Stromal cell of bone marrow (primary cell): Measurements from ENCODE around the gene CLTRN.
"Not testable (repeated sequence)": the region's sequence is repeated elsewhere in the genome, so short reads cannot be mapped to it uniquely, and the experiment has no call there.

ENCODE experiments used
- DNase-seq: peaks from one replicate; pipeline ENCODE4 v3.0.0-alpha.2; 2012; ENCODE audit warnings: low read depth

The CLTRN gene

DNA sequence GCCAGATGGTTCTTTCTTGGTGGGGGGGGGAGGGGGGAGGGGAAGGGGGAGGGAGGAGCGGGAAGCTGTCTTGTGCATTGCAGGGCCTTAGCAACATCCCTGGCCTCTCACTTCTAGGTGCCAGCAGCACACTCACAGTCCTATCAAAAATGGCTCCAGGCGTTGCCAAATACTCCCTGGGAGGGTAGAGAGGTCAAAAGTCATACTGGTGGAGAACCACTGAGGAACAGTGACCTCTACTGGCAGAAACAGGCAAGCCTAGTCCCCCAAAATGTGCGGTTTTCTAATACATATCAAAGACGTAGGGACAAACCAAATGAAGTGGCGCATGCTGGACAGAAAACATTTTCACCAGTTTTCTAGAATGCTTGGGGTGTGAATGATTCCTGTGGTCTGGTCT, 17.1 kb downstream of the CLTRN start:
- not testable (repeated sequence) for DNase-seq

DNA sequence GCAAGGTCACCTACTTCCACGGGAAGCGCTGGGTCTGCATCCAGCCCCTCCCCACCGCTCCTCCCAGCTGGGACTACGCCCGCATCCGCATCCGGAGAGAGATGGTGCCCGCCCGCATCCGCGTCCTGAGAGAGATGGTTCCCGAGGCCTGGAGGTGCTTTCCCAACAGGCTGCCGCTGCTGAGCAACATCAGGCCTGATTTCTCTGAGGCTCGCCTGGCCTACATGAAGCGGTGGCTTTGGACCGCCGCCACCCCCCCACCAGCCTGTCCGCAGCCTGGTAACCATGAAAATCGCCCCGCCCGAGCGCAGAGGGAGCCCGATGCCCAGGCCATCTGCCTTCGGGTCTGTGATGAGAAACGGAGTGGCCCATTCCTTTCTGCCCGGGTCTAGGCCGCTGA, 18.1 kb downstream of the CLTRN start:
- no peak for DNase-seq

DNA sequence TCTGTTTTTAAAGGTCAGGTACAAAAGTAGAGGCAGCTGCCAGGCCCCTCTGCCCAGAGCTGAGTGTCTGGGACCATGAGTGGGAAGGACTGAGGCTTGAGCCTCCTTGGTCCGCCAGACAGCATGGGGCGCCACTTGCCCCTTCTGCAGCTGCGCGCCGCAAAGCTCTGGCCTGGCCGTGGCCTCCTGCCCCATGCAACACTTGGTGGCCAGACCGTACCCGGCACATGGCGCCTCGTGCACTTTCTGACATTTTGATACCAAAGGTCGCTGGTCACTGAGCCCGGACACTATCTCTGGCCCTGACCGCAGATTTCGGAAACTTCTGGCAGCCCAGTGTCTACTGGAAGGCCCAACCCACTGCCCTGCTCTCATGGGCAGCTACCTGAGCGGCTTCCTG, 18.6 kb downstream of the CLTRN start:
- DNase-seq = no peak

DNA sequence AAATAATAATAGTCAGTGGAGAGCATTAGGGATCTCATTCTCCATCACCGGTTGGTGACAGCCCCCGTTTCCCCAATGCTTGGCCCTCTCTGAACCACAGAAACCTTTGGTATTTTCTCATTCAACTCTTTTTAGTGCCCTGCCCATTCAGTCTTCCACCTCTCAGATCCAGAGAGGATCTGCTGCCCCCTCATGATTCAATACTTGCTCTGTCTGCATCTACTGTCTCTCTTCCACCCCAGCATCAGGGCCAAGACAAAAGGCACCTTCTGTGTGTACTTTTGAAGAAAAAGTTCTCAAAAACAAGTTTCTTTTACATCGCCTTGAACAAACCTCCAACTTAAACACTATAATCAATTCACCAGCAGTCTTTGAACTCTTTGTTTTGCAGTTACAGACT, 19.3 kb downstream of the CLTRN start:
- DNase-seq = no peak

DNA sequence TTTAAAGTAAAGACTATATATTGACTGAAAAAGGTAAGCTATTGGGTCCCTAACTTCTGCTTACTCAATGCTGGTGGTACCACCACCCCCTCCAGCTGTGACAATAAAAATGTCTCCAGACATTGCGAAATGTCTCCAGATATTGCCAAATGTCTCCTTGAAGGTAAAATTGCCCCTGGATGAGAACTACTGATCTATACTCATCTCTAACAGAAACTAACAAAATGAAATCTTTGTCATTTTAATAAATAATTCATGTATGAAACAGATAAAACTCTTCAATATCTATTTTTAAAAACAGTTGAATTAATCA, 20.1 kb downstream of the CLTRN start:
- DNase-seq = no peak

DNA sequence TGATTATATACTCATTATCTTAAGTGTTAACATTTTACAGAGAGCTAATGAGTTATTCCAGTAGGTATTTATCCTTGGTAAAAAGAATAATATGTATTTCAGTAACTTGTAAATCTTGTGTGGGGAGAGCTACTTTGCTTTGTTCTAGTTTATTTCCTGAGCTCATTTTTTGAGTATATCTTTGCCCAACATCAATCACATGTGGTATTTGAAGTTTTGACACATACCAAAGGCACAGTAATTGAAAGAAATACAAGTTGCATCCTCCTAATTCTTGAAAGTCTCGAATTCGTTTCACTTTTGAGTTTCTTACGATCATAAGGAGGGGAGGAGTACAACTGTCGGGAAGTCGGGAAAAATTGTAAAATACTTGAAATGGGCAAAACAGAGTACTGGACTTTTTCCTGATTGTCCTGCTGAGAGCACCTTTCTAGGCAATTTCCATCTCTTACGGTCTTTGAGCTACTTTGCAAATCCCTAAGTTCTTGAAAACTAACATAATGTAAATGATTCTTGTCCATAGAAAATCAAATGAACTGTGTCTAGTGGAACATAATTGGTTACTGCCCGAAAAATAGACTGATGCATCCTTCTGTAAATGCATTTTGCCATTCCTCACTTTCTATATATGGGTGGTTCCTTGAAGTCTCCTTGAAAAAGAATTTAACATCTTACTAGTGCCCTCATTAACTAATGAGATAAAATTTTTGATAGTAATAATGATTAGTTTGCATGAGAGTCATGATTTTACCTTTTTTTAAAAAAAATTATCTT, 20.6 kb downstream of the CLTRN start:
- DNase-seq = no peak

DNA sequence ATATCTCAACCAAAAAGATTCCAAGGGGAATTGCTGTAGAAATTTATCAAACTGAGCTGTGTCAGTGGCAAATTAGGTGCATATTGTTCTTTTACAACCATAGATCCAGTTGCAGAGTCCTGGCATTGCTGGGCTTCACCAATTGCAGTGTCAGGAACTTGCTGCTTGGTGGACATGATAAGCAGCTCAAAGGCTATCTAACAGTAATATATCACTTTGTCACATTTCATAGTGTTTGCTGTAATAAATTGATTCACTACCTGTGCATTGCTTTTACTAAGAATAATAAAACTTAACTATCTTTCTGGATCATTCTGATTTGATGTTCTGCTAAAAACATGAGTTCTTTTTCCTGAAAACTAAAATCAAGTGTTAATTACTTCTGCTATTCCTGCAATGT, 33.0 kb downstream of the CLTRN start:
- no peak for DNase-seq

DNA sequence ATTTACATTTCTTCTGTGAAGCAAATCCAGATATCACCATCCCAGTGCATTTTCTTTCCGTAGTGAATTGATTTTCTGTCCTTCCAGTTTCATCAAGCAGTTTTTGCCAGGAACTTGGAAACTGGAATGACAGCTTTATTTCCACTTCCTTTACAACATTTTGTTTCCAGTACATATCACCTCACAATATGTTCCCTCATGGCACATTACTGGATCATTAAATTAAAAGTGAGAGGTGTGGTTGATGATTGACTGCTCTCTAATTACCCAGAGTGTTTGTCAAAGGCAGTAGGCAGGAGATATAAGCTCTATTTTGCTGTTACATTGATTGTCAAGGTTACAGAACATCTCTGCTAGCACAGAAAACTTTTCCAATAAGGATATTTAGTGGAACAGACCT, 41.6 kb downstream of the CLTRN start:
- DNase-seq = no peak

DNA sequence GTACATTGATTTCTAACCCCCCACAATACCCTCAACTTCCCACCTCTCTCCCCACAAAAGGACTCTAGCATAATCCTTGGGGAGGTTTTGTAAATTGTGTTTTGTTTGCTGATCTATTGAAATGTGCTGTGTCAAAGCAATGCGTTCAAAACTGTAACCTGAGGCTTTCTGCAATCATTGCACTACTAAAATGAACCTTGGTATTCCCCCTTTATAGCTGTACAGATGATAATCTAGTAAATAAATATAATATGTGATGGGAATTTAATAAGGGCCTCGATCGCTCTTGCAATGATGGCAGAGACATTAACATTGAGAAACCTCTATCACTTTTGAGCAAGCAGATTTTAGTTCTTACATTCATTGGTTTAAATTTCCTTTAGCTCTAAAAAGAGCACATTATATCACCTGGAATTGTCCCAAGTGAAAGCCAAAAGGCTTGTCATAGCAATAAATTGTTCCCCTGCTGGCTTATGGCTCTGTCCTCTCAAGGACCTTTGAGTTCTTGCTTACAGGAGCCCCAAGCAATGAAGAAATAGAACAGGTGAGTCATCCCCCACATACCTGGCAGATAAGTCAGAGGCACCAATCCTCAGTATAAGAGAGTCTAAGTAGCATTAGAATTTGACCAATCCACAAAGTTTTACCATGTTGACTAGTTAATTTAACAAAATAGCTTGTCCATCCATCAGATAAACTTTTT, 45.4 kb downstream of the CLTRN start:
- DNase-seq = no peak

DNA sequence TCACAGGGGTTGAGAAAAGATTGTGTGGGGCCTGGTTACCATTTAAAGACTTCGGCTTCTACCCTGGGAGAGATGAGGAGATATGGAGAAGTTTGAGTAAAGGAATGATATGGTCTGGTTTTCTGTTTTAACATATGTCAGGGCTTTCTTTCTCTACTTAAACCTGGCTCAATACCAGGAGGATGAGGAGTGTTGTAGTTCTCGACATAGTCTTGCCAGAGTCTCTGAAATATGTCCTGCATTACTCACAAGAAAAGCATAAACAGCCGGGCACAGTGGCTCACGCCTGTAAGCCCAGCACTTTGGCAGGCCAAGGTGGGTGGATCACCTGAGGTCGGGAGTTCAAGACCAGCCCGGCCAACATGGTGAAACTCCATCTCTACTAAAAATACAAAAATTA, 47.5 kb downstream of the CLTRN start:
- no peak for DNase-seq

DNA sequence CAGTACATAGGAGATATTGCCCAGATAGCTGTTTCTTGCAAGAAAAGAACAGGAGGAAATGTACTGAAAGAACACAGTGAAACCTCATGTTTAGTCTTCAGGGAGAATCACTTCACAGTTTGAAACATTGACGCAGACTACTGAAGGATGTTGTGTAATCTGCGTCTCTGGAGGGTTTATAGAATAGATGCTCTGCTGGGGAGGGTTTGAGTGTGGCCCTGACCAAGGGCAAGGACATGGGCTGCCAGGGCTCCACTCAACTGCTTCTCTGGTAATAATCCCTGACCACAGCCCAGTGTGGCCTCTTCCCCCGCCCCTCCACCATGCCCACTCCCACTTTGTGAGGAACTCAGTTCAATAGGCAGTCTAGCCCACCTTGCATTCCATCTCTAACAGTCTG, 48.1 kb downstream of the CLTRN start:
- no peak for DNase-seq

DNA sequence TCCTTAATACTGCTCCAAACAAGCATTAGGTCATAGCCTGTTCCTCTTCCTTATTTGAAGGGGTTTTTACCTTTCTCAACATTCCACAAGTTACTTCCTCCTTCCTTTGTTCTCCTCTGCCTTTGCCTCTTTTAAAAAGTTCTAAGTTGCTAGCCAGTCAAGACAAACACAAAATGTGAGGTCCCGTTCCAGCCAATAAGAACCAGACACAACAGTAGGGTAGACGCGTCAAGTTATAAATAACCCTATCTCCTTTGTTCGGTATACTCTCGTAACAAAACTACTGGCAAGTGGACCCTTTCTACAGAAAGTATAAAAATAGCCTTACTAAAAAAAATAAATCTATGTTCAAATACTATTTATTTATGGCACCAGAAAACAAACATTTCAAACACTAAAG, 57.5 kb downstream of the CLTRN start:
- no peak for DNase-seq

DNA sequence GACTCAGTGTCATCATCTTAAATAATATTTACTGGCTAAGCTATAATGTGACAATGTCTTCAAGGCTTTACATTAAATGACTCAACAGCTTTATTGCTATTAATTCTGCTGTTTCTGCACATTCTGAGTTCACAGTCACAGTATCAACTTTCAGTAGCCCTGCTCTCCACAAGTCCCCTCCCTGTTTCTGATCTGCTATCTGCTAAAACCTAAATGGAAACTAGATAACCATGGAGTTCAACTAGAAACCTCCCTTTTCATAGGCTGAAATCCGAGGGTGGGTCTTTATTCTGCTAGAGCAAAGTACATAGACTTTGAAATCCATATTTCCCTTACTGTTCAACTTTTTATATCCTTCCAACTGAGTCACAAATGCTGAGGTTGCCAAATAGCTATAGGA, 58.5 kb downstream of the CLTRN start:
- no peak for DNase-seq

DNA sequence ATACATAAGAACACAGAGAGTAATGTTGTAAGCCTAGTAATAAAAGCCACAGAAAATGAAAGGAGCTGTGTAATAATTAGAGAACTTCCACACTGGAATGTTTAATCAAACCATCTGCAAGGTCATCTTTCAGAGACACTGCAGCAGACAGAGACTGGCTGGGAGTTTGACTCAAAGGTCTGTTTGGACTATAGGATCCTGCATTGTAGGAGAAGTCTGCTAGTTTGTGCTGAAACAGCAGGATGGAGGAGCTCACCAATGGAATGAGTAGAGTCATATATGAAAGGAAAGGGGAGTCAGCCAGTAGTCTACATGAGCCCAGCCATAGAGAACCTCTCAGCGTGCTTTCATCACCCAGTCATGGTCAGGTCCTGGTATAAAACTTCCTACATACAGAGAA, 59.4 kb downstream of the CLTRN start:
- DNase-seq = no peak

DNA sequence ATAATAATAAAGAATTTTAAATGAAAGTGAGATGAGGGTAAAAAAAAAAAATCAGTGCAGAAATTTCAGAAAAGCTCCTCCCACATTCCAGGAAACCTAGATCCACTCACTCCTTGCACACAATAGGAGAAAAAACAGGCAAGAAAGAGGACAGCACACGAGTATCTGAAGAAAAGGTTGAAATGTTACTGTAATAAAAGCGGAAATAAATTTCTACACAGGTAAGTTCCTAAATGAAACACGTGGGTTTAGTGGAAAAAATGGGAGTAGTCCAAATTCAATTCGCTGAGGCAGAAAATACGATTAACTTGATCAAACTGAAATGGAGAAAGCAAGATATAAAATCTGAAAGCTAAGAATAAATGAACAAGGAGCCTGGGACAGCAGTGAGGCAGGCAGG, 61.8 kb downstream of the CLTRN start:
- DNase-seq = no peak

DNA sequence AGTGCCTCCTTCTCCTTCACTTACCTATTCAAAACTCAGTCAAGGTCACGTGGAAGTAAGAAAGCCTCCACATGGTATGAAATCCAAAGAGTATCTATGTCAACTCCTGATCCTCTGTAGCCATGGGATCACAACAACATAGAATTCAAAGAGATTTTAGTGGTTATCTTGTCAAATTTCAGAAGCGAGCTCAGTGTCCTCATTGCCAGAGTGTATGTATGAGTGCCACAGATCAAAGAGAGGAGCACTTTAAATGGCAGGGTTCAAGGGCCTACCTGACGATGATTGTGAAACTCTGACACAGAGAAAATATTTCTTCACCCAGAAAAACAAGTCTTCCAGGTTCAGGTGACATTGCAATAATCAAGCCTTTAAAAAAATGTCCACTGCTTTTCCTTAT, 62.7 kb downstream of the CLTRN start:
- no peak for DNase-seq

DNA sequence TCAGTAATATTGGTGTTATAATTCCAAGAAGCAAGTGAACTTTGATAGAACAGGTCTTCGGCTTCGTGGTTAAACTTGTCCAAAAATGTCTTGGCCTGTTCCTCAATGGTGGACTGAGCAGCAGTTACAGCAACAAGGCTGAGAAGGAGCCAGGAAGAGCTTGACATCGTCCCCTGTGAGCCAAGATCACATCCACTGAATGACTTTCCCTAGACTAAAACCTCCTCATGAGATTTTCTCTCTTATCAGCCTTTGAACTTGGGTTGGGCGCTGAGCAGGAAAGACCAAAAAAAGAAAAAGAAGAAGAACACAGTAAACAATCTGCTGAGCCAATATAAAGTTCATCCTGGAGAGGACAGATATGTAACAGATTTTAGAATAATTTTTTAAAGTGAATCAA, 63.9 kb downstream of the CLTRN start, which contains the start of gene ACE2:
ACE2 (minus strand) TSS at position 216 of the 400 bp plus-strand sequence; CDS start at position 167, 49 bp downstream.
- no peak for DNase-seq

DNA sequence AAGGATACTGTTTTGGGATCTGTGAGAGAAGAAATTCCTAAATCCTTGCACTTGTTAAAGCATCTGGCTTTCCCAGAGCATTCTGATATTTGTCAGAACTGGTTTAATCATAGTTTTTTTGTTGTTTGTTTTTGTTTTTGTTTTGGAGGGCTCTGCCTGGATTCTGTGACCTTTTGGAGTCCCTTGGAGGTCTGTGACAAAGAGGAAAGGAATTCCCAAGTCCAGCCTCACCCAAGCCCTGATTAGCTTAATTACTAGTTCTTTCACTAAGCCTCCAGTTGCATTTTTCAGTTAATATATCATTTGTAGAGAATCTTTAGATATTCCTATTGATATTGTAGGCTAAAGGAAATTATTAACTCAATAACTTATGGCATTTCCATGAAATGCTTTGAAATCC, 64.6 kb downstream of the CLTRN start:
- no peak for DNase-seq

DNA sequence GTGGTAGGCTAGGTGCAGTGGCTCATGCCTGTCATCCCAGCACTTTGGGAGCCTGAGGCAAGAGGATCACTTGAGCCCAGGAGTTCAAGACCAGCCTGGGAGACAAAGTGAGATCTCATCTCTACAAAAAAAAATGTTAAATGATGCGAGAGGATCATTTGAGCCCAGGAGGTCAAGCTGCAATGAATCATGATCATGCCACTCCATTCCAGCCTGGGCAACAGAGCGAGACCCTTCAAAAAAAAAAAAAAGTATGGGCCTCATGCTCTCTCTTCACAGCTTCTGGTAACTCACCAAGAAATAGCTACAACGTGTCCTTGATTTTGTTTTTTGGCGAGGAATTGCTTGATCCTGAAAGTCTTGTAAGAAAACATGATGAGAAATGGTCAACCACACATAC, 65.1 kb downstream of the CLTRN start:
- no peak for DNase-seq

DNA sequence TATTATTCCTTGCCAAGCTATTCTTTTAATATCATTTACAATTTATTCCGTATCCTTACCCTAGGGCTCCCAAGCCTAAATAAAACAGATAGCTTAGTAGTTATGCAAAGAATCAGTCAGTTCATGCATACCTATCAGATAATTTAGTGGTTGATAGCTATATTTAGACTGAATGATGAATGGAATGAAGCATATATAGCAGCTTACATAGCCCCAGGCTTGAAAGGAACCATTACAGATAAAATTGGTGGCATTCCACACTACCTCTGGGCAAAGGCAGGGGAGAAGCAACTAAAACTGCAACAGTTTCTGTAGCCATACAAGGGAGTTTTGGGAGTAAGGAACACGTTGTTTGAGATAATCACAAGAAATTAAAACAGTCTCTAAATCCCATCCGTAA, 66.6 kb downstream of the CLTRN start:
- DNase-seq = no peak

DNA sequence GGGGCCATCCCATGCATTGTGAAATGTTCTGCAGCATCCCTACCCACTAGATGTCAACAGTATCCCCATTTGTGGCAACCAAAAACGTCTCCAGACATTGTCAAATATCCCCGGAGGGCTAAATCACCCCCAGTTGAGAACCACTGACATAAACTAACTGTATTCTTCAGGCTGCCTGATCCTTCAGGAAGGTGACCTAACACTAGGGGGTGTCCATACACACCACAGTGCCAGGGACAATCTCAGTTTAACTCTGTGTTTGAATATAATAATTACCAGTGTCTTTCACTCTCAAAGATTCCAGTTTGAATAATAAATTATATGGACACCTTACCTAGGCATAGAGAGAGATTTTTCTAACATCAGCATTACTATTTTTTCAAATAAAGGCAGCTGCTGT, 70.2 kb downstream of the CLTRN start:
- no peak for DNase-seq

DNA sequence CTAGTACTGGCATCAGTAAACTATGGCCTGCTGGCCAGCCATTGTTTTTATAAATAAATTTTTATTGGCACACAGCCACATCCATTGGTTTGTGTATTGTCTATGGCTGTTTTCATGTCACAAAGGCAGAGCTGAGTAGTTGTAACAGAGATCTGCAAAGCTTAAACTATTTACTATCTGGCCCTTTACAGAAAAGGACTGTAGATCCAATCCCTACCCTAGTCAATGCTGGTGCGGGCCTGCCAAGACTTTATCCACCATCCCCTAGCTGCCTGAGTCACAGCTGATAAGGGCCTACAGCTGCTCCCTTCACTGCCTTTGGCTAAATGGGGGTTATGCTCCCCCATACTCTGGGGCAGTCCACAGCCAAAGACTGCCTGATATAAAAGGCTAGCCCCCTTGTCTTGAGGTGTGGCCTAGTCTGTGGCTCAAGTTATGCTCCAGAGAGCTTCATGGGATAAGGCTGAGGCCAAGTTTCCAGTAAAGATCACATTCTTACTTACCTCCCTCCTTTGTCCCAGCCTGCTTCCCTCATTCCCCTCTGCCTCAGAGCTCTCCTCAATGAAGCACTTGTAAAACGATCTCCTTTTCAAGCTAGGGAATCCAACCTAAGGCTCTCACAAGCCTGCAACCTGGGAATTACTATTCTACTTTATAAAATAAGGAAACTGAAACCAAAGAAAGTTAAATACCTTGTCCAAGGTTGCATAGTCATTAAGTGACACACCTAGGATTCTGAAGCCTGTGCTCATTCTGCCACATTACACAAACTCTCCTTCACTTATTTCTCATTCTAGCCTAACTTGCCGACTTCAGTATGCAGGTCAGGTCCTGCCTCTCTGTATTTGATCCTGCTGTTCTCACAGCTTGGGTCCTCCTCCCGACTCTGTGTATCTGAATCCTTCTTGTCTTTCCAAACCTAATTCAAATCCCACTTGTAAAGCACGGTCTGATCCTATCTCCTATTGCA, 84.5 kb downstream of the CLTRN start:
- no peak for DNase-seq
